Fibroblast of skin of scalp (primary cell): Measurements from ENCODE around the gene ZNF554. TPM values are rescaled to one million over a fixed set of nuclear protein-coding genes. Genes with fewer than 3 reads are reported as not detected.

Source experiments
- DNase-seq: peaks from one replicate; pipeline ENCODE4 v3.0.0-alpha.2; 2013
- polyA plus RNA-seq, 2 experiments: library from polyadenylated mRNA; unstranded; fragments of 120-200 nt; gene quantifications; one replicate each; pipeline ENCODE4 v1.2.1, GENCODE V29; 2013; ENCODE audit not compliant: insufficient read length in 2 of 2

The ZNF554 gene
- 2.0 TPM for polyA plus RNA-seq (2013, experiment 1 of 2; ENCODE audit: insufficient read length)
- 2.3 TPM for polyA plus RNA-seq (2013, experiment 2 of 2; ENCODE audit: insufficient read length)

- DNase-seq: peak; percentile 95
Measured at GRCh38 chr19:2819540-2820111, at the start of gene ZNF554. ZNF554 (plus strand) TSS chr19:2819868; CDS start chr19:2820072, 204 bp downstream.

GRCh38 chr19:2770055-2771013 is 49.3 kb upstream of the ZNF554 start:
- no peak for DNase-seq

- no peak for DNase-seq
Measured at GRCh38 chr19:2771786-2772674, 47.6 kb upstream of the ZNF554 start.

- no peak for DNase-seq
Measured at GRCh38 chr19:2774083-2774679, 45.5 kb upstream of the ZNF554 start.

- no peak for DNase-seq
Measured at GRCh38 chr19:2774953-2775555, 44.6 kb upstream of the ZNF554 start.

- no peak for DNase-seq
Measured at GRCh38 chr19:2775556-2776430, 43.9 kb upstream of the ZNF554 start.

GRCh38 chr19:2777952-2778683 is 41.5 kb upstream of the ZNF554 start:
- DNase-seq: no peak

GRCh38 chr19:2779121-2779740 is 40.4 kb upstream of the ZNF554 start:
- DNase-seq: no peak

- no peak for DNase-seq
Measured at GRCh38 chr19:2780284-2780683, 39.4 kb upstream of the ZNF554 start.

GRCh38 chr19:2782329-2782935 is 37.2 kb upstream of the ZNF554 start:
- DNase-seq: no peak

GRCh38 chr19:2782936-2783780 is 36.5 kb upstream of the ZNF554 start, which contains the start of gene SGTA:
SGTA (minus strand) TSS chr19:2783273; CDS start chr19:2769068, 14,205 bp downstream.
- peak; percentile 99 for DNase-seq

- no peak for DNase-seq
Measured at GRCh38 chr19:2783781-2784145, 35.9 kb upstream of the ZNF554 start.

- DNase-seq: peak; percentile 99
Measured at GRCh38 chr19:2785244-2785997, 34.2 kb upstream of the ZNF554 start, which contains the start of gene THOP1. THOP1 (plus strand) TSS chr19:2785503; CDS start chr19:2785663, 160 bp downstream.

GRCh38 chr19:2787115-2787514 is 32.6 kb upstream of the ZNF554 start:
- DNase-seq: no peak

- no peak for DNase-seq
Measured at GRCh38 chr19:2788237-2788636, 31.4 kb upstream of the ZNF554 start.

GRCh38 chr19:2790194-2790556 is 29.5 kb upstream of the ZNF554 start:
- no peak for DNase-seq
